Measurements from ENCODE around the gene SPRR2D.

GRCh38 chr1:153035211-153035610 is 5.7 kb downstream of the SPRR2D start:
- no peak for TF ChIP-seq CTCF (IDR thresholded peaks at IDR 0.05 in 2 of 3, conservative IDR thresholded peaks at IDR 0.05 in 1 of 3; ENCODE audit: control insufficient read depth in 2 of 3, extremely low read depth in 1 of 3, insufficient read depth in 1 of 3, low read depth in 3 of 3, low read length in 3 of 3)
- TF ChIP-seq POLR2A (IDR thresholded peaks at IDR 0.05; ENCODE audit: low read depth, low read length), result no peak
- TF ChIP-seq POLR2AphosphoS5 (IDR thresholded peaks at IDR 0.05; ENCODE audit: low read length), result no peak
- TF ChIP-seq MAX (IDR thresholded peaks at IDR 0.05; ENCODE audit: low read depth, low read length), result no peak
- TF ChIP-seq NR2C2 (IDR thresholded peaks at IDR 0.05; ENCODE audit: borderline replicate concordance, control insufficient read depth, insufficient read length, low read depth), result no peak
